SU-DHL-6 (cell line): ENCODE results near the gene KRTAP5-5.

Experiments used
- H2AFZ ChIP-seq: fragments of 200-600 bp; sonication (generic); 2 replicates; pipeline ENCODE4 v1.6.1; 2014; ENCODE audit warnings: low read depth, mild to moderate bottlenecking, moderate library complexity, mixed read lengths, antibody characterized with exemption, low read length; ENCODE audit not compliant: severe bottlenecking
- H3F3A ChIP-seq: fragments of 200-600 bp; shearing (Covaris generic); 2 replicates; pipeline ENCODE4 v1.6.0; 2016; ENCODE audit warnings: antibody characterized with exemption, mild to moderate bottlenecking; ENCODE audit not compliant: insufficient read depth
- H3K27ac ChIP-seq: fragments of 200-600 bp; sonication (generic); 2 replicates; pipeline ENCODE4 v1.5.1; 2016; ENCODE audit warnings: low read depth, mild to moderate bottlenecking, low read length, moderate library complexity, mixed read lengths
- H3K27me3 ChIP-seq: fragments of 200-600 bp; sonication (generic), shearing (Covaris generic); 2 replicates; pipeline ENCODE4 v1.6.0; 2014; ENCODE audit warnings: mild to moderate bottlenecking, low read length
- H3K36me3 ChIP-seq: fragments of 200-600 bp; sonication (generic); 2 replicates; pipeline ENCODE4 v1.6.1; 2014; ENCODE audit warnings: mild to moderate bottlenecking, low read length, mixed read lengths
- H3K4me2 ChIP-seq: fragments of 300-600, 200-600 bp; shearing (Covaris generic), sonication (generic); 2 replicates; pipeline ENCODE4 v1.6.0; 2014; ENCODE audit warnings: low read length, low read depth, mild to moderate bottlenecking; ENCODE audit not compliant: poor library complexity, severe bottlenecking
- H3K4me3 ChIP-seq: fragments of 200-600 bp; sonication (generic); 2 replicates; pipeline ENCODE4 v1.5.1; 2014; ENCODE audit warnings: antibody characterized with exemption, low read length, mild to moderate bottlenecking, mixed read lengths; ENCODE audit not compliant: insufficient read depth, poor library complexity, severe bottlenecking
- H3K79me2 ChIP-seq: fragments of 200-600 bp; sonication (generic); 2 replicates; pipeline ENCODE4 v1.6.1; 2014; ENCODE audit warnings: mild to moderate bottlenecking, low read length, moderate library complexity; ENCODE audit not compliant: insufficient read depth
- H3K9ac ChIP-seq: fragments of 200-600 bp; sonication (generic); 2 replicates; pipeline ENCODE4 v1.7.0; 2014; ENCODE audit warnings: mild to moderate bottlenecking, low read length
- H3K9me2 ChIP-seq: fragments of 200-600 bp; sonication (generic); replicated peaks from 2 replicates; pipeline ENCODE4 v1.6.1; 2014; ENCODE audit warnings: low read length; ENCODE audit not compliant: insufficient read depth
- H3K9me3 ChIP-seq: fragments of 200-600 bp; sonication (generic); 2 replicates; pipeline ENCODE4 v1.6.1; 2014; ENCODE audit warnings: low read length, mixed read lengths; ENCODE audit not compliant: insufficient read depth
- H4K20me1 ChIP-seq: fragments of 200-600 bp; sonication (generic); 2 replicates; pipeline ENCODE4 v1.6.1; 2014; ENCODE audit warnings: low read depth, mild to moderate bottlenecking, antibody characterized with exemption, low read length, moderate library complexity, mixed read lengths
- CTCF ChIP-seq: fragments of 200-600 bp; sonication (generic); IDR thresholded peaks from one replicate; pipeline ENCODE4 v1.5.1; 2017; ENCODE audit warnings: antibody characterized with exemption, mild to moderate bottlenecking, low read length, moderate library complexity; ENCODE audit not compliant: insufficient read depth, poor library complexity, severe bottlenecking
- EZH2phosphoT487 ChIP-seq: fragments of 200-600 bp; sonication (generic), shearing (Covaris generic); conservative IDR thresholded peaks from 2 replicates; pipeline ENCODE4 v1.6.1; 2018; ENCODE audit warnings: mild to moderate bottlenecking, antibody characterized with exemption, low read length, moderate library complexity, mixed read lengths

The KRTAP5-5 gene

GRCh38 chr11:1650034-1650917 is 20.7 kb downstream of the KRTAP5-5 start:
- Histone ChIP-seq H4K20me1 (no peaks in the 10 kb centered on the region), H3K36me3 (no peaks in the 10 kb centered on the region), H3K4me2 (no peak overlapping the region), H3K9me3 (no peaks in the 10 kb centered on the region), H3K4me3 (no peak overlapping the region), H3F3A (no peaks in the 10 kb centered on the region), H3K9me2 (no peaks in the 10 kb centered on the region), H3K27me3 (no peaks in the 10 kb centered on the region), H3K27ac (no peak overlapping the region), H2AFZ (no peak overlapping the region), H3K9ac (no peak overlapping the region), H3K79me2 (no peaks in the 10 kb centered on the region)
- TF ChIP-seq EZH2phosphoT487, result no peak

- no peak overlapping the region for H3K27ac ChIP-seq
- no peak overlapping the region for H3K4me2 ChIP-seq
- H3K9ac ChIP-seq, result no peak overlapping the region
- H2AFZ ChIP-seq, result no peak overlapping the region
- H3K9me2 ChIP-seq, result no peaks in the 10 kb centered on the region
- H3K36me3 ChIP-seq, result no peaks in the 10 kb centered on the region
- H3K27me3 ChIP-seq, result no peaks in the 10 kb centered on the region
- H3F3A ChIP-seq, result no peaks in the 10 kb centered on the region
- no peak for TF ChIP-seq CTCF
- TF ChIP-seq EZH2phosphoT487, result no peak
- H4K20me1 ChIP-seq, result no peaks in the 10 kb centered on the region
- no peaks in the 10 kb centered on the region for H3K79me2 ChIP-seq
- no peak overlapping the region for H3K4me3 ChIP-seq
- H3K9me3 ChIP-seq, result no peaks in the 10 kb centered on the region
These were observed 21.3 kb downstream of the KRTAP5-5 start for GRCh38 chr11:1650918-1651262.

GRCh38 chr11:1651411-1651980 is 21.9 kb downstream of the KRTAP5-5 start:
- H3F3A ChIP-seq, result no peaks in the 10 kb centered on the region
- no peak overlapping the region for H3K4me2 ChIP-seq
- H3K9me3 ChIP-seq, result no peaks in the 10 kb centered on the region
- no peak overlapping the region for H3K27ac ChIP-seq
- H3K79me2 ChIP-seq, result no peaks in the 10 kb centered on the region
- no peak overlapping the region for H2AFZ ChIP-seq
- no peaks in the 10 kb centered on the region for H3K36me3 ChIP-seq
- no peaks in the 10 kb centered on the region for H3K27me3 ChIP-seq
- TF ChIP-seq EZH2phosphoT487 (no peak), CTCF (no peak)
- H4K20me1 ChIP-seq, result no peaks in the 10 kb centered on the region
- no peaks in the 10 kb centered on the region for H3K9me2 ChIP-seq
- H3K9ac ChIP-seq, result no peak overlapping the region
- no peak overlapping the region for H3K4me3 ChIP-seq

GRCh38 chr11:1652026-1652425 is 22.5 kb downstream of the KRTAP5-5 start:
- H3K27me3 ChIP-seq, result no peaks in the 10 kb centered on the region
- H4K20me1 ChIP-seq, result no peaks in the 10 kb centered on the region
- no peak overlapping the region for H3K9ac ChIP-seq
- TF ChIP-seq EZH2phosphoT487, result no peak
- no peak for TF ChIP-seq CTCF
- no peak overlapping the region for H3K27ac ChIP-seq
- no peak overlapping the region for H2AFZ ChIP-seq
- H3K36me3 ChIP-seq, result no peaks in the 10 kb centered on the region
- H3K4me2 ChIP-seq, result no peak overlapping the region
- H3K9me3 ChIP-seq, result no peaks in the 10 kb centered on the region
- no peak overlapping the region for H3K4me3 ChIP-seq
- no peaks in the 10 kb centered on the region for H3F3A ChIP-seq
- H3K9me2 ChIP-seq, result no peaks in the 10 kb centered on the region
- no peaks in the 10 kb centered on the region for H3K79me2 ChIP-seq
